CD1c-positive myeloid dendritic cell (primary cell): ENCODE data around the gene SAMD11.
A peak's percentile ranks its signal among the peaks of the same experiment; 100 is the strongest.

Source experiments
- DNase-seq: peaks from one replicate; pipeline ENCODE4 v3.0.0-alpha.2; 2016; ENCODE audit errors: extremely low spot score

Gene SAMD11

GRCh38 chr1:931380-932172 is 7.9 kb downstream of the SAMD11 start:
- DNase-seq: no peak

GRCh38 chr1:932173-932510 is 8.4 kb downstream of the SAMD11 start:
- DNase-seq: no peak

GRCh38 chr1:932776-933602 is 9.3 kb downstream of the SAMD11 start:
- no peak for DNase-seq

- no peak for DNase-seq
Measured at GRCh38 chr1:933603-933940, 9.8 kb downstream of the SAMD11 start.

GRCh38 chr1:934991-935750 is 11.4 kb downstream of the SAMD11 start:
- peak; percentile 32 for DNase-seq

GRCh38 chr1:935751-936231 is 12.1 kb downstream of the SAMD11 start:
- no peak for DNase-seq

- DNase-seq: no peak
Measured at GRCh38 chr1:936348-937264, 12.9 kb downstream of the SAMD11 start.

GRCh38 chr1:937521-937920 is 13.8 kb downstream of the SAMD11 start:
- no peak for DNase-seq

GRCh38 chr1:938088-938683 is 14.5 kb downstream of the SAMD11 start:
- DNase-seq: peak; percentile 43

GRCh38 chr1:938711-939489 is 15.2 kb downstream of the SAMD11 start:
- DNase-seq: no peak

GRCh38 chr1:939511-940106 is 15.9 kb downstream of the SAMD11 start:
- no peak for DNase-seq

GRCh38 chr1:940107-941014 is 16.6 kb downstream of the SAMD11 start:
- DNase-seq: peak; percentile 23

GRCh38 chr1:941015-941587 is 17.4 kb downstream of the SAMD11 start:
- no peak for DNase-seq

GRCh38 chr1:941588-942383 is 18.1 kb downstream of the SAMD11 start:
- DNase-seq: peak; percentile 63

- DNase-seq: no peak
Measured at GRCh38 chr1:942411-942821, 18.7 kb downstream of the SAMD11 start.

- DNase-seq: no peak
Measured at GRCh38 chr1:942864-943533, 19.3 kb downstream of the SAMD11 start.
